Transverse colon (tissue), 3 donors: Measurements from ENCODE around the gene MEDAG.

Experiments
- EP300 ChIP-seq: sonication (generic); formaldehyde crosslinking; IDR thresholded peaks from one replicate; pipeline ENCODE4 v1.6.1; 2017; ENCODE audit warnings: antibody characterized with exemption, low read depth
- POLR2A ChIP-seq: fragments of 450-650 bp; IDR thresholded peaks from one replicate; pipeline ENCODE4 v1.6.1; 2016; ENCODE audit warnings: antibody characterized with exemption, mild to moderate bottlenecking, moderate library complexity
- TF ChIP-seq, protein P1 (sequence below), 5 experiments: fragments of 200-600 bp in 3 of 5; fragments of 450-650 bp in 2 of 5; sonication (generic) in 3 of 5; IDR thresholded peaks; 1 replicate in 2 of 5; 2 replicates in 3 of 5; pipeline ENCODE4 v1.5.1; 2016 to 2017; ENCODE audit warnings: antibody characterized with exemption in 5 of 5, inconsistent platforms in 3 of 5, mild to moderate bottlenecking in 2 of 5, moderate library complexity in 1 of 5

DNA sequence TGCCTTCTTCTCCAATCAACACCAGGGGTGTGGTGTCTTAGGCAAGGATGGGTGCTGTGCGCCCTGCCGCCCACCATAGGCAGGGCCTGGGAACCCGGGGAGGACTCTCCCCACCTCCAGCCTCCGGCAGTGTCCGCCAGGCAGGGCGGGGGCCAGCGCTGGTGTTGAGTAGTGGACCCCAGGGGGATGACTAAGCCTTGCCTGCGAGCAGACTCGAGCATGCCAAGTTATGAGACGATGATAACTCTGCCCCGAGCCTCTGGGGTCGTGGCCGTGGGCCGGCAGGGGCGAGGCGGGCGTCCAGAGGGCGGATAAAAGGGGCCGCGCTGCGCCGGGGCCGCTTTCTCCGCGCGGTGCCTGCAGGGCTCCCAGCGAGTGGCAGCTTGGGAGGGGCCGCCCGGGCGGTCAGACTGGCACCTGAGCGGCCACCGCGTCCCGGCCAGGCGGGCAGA, at the start of gene MEDAG:
- no peak for TF ChIP-seq POLR2A
- TF ChIP-seq, protein P1, sequence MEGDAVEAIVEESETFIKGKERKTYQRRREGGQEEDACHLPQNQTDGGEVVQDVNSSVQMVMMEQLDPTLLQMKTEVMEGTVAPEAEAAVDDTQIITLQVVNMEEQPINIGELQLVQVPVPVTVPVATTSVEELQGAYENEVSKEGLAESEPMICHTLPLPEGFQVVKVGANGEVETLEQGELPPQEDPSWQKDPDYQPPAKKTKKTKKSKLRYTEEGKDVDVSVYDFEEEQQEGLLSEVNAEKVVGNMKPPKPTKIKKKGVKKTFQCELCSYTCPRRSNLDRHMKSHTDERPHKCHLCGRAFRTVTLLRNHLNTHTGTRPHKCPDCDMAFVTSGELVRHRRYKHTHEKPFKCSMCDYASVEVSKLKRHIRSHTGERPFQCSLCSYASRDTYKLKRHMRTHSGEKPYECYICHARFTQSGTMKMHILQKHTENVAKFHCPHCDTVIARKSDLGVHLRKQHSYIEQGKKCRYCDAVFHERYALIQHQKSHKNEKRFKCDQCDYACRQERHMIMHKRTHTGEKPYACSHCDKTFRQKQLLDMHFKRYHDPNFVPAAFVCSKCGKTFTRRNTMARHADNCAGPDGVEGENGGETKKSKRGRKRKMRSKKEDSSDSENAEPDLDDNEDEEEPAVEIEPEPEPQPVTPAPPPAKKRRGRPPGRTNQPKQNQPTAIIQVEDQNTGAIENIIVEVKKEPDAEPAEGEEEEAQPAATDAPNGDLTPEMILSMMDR (IDR thresholded peaks at IDR 0.05), result no peak
- no peak for TF ChIP-seq EP300
